ENCODE data around the gene SESTD1.

- TF ChIP-seq EZH2 (IDR thresholded peaks at IDR 0.05; ENCODE audit: insufficient read depth, low read length) (no peak), CTCF (IDR thresholded peaks at IDR 0.05; ENCODE audit: insufficient read depth, low read depth, low read length) (no peak)
Measured at GRCh38 chr2:179098080-179098689, 166.4 kb downstream of the SESTD1 start.
